ENCODE results near the gene MEGF9. TPM values are rescaled to one million over a fixed set of nuclear protein-coding genes. Genes with fewer than 3 reads are reported as not detected.
"Not testable (repeated sequence)": the region's sequence is repeated elsewhere in the genome, so short reads cannot be mapped to it uniquely, and the experiment has no call there.

Gene MEGF9
- total RNA-seq, 1 donor from 2014 or later, result 17.7 TPM

DNA sequence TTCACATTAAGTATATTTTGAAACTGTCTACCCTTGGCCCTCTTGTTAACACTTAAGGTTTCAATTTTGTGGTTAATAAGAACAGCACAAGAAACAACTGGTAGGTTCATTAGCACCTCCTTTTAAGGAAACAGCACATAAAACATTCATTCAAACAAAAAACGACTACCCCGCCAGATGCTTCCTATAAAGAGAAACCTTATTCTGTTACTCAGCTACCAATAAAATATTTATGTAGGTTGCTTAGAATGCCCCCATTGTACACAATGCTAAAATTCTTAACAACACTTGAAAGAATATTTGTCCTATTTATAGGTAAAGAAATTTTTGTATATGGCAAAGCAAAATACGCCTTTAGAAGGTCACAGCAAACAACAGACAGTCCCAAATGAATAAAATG, 157.5 kb downstream of the MEGF9 start:
- Histone ChIP-seq H3K9me3 (ENCODE audit: insufficient read depth, low read depth, low read length) (no peaks in the 10 kb centered on the region), H4K20me1 (ENCODE audit: insufficient read depth, low read length) (peaks cover 4% of the 10 kb centered on the region), H3K27me3 (ENCODE audit: insufficient read depth, low read length) (no peaks in the 10 kb centered on the region), H3K9ac (ENCODE audit: low read length) (no peak overlapping the region), H2AFZ (ENCODE audit: low read depth, low read length) (no peak overlapping the region), H3K36me3 (ENCODE audit: insufficient read depth, low read length) (peaks cover 6% of the 10 kb centered on the region), H3K27ac (ENCODE audit: low read depth, low read length) (no peak overlapping the region), H3K4me1 (ENCODE audit: insufficient read depth, low read length) (no peaks in the 10 kb centered on the region), H3K4me3 (ENCODE audit: insufficient read depth, low read depth, low read length) (no peak overlapping the region), H3K4me2 (ENCODE audit: low read length) (no peak overlapping the region), H3K79me2 (ENCODE audit: insufficient read depth, low read length) (peaks cover 18% of the 10 kb centered on the region)
- H3K36me3 Mint-ChIP-seq (ENCODE audit: low read depth, unreplicated experiment), result peaks cover 4% of the 10 kb centered on the region
- no peak overlapping the region for H3K4me3 Mint-ChIP-seq (ENCODE audit: unreplicated experiment)
- H3K27me3 Mint-ChIP-seq (ENCODE audit: low read depth, unreplicated experiment), result no peaks in the 10 kb centered on the region
- TF ChIP-seq, protein P1, sequence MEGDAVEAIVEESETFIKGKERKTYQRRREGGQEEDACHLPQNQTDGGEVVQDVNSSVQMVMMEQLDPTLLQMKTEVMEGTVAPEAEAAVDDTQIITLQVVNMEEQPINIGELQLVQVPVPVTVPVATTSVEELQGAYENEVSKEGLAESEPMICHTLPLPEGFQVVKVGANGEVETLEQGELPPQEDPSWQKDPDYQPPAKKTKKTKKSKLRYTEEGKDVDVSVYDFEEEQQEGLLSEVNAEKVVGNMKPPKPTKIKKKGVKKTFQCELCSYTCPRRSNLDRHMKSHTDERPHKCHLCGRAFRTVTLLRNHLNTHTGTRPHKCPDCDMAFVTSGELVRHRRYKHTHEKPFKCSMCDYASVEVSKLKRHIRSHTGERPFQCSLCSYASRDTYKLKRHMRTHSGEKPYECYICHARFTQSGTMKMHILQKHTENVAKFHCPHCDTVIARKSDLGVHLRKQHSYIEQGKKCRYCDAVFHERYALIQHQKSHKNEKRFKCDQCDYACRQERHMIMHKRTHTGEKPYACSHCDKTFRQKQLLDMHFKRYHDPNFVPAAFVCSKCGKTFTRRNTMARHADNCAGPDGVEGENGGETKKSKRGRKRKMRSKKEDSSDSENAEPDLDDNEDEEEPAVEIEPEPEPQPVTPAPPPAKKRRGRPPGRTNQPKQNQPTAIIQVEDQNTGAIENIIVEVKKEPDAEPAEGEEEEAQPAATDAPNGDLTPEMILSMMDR (IDR thresholded peaks at IDR 0.05; ENCODE audit: insufficient read depth, low read depth, low read length), result no peak
- TF ChIP-seq EZH2 (IDR thresholded peaks at IDR 0.05; ENCODE audit: insufficient read depth, low read length), result no peak
- no peaks in the 10 kb centered on the region for H3K9me3 Mint-ChIP-seq (ENCODE audit: unreplicated experiment)
- H3K27ac Mint-ChIP-seq (ENCODE audit: unreplicated experiment), result no peak overlapping the region
- H3K4me1 Mint-ChIP-seq (ENCODE audit: low read depth, unreplicated experiment), result no peaks in the 10 kb centered on the region
- DNase-seq (ENCODE audit: low read depth) (no peak), FAIRE-seq (no peak)

DNA sequence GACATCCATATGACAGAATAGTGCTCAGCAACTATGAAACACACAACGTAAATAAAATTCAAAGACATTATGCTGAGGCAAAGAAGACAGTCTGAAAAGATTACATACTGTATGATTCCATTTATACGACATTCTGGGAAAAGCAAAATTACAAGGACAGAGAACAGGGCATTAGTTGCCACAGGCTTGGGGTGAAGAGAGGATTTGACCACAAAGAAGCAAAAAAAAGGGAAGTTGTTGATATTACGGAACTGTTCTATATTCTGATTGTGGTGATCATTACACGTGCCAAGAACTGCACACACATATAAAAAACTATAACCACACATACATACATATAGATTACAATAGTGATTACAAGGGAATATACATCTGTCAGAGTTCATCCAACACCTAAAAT, 158.4 kb downstream of the MEGF9 start:
- no peak overlapping the region for H3K27ac ChIP-seq (ENCODE audit: low read depth, low read length)
- no peaks in the 10 kb centered on the region for H3K4me1 ChIP-seq (ENCODE audit: insufficient read depth, low read length)
- no peaks in the 10 kb centered on the region for H3K27me3 ChIP-seq (ENCODE audit: insufficient read depth, low read length)
- no peak overlapping the region for H3K4me3 Mint-ChIP-seq (ENCODE audit: unreplicated experiment)
- H3K36me3 Mint-ChIP-seq (ENCODE audit: low read depth, unreplicated experiment), result peaks cover 4% of the 10 kb centered on the region
- DNase-seq (ENCODE audit: low read depth), result no peak
- H3K4me1 Mint-ChIP-seq (ENCODE audit: low read depth, unreplicated experiment), result no peaks in the 10 kb centered on the region
- TF ChIP-seq, protein P1 (IDR thresholded peaks at IDR 0.05; ENCODE audit: insufficient read depth, low read depth, low read length), result no peak
- no peak for TF ChIP-seq EZH2 (IDR thresholded peaks at IDR 0.05; ENCODE audit: insufficient read depth, low read length)
- FAIRE-seq, result no peak
- H2AFZ ChIP-seq (ENCODE audit: low read depth, low read length), result no peak overlapping the region
- H3K9ac ChIP-seq (ENCODE audit: low read length), result no peak overlapping the region
- H3K27me3 Mint-ChIP-seq (ENCODE audit: low read depth, unreplicated experiment), result no peaks in the 10 kb centered on the region
- no peak overlapping the region for H3K27ac Mint-ChIP-seq (ENCODE audit: unreplicated experiment)
- H3K79me2 ChIP-seq (ENCODE audit: insufficient read depth, low read length), result peaks cover 16% of the 10 kb centered on the region
- no peaks in the 10 kb centered on the region for H3K9me3 ChIP-seq (ENCODE audit: insufficient read depth, low read depth, low read length)
- H3K4me2 ChIP-seq (ENCODE audit: low read length), result no peak overlapping the region
- H4K20me1 ChIP-seq (ENCODE audit: insufficient read depth, low read length), result peaks cover 4% of the 10 kb centered on the region
- no peak overlapping the region for H3K4me3 ChIP-seq (ENCODE audit: insufficient read depth, low read depth, low read length)
- H3K36me3 ChIP-seq (ENCODE audit: insufficient read depth, low read length), result peaks cover 4% of the 10 kb centered on the region
- H3K9me3 Mint-ChIP-seq (ENCODE audit: unreplicated experiment), result no peaks in the 10 kb centered on the region

DNA sequence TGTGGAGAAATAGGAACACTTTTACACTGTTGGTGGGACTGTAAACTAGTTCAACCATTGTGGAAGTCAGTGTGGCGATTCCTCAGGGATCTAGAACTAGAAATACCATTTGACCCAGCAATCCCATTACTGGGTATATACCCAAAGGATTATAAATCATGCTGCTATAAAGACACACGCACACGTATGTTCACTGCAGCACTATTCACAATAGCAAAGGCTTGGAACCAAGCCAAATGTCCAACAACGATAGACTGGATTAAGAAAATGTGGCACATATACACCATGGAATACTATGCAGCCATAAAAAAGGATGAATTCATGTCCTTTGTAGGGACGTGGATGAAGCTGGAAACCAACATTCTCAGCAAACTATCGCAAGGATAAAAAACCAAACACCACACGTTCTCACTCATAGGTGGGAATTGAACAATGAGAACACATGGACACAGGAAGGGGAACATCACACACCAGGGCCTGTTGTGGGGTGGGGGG, 162.0 kb downstream of the MEGF9 start:
- not testable (repeated sequence) for H3K4me3 ChIP-seq (ENCODE audit: insufficient read depth, low read depth, low read length); H2AFZ ChIP-seq (ENCODE audit: low read depth, low read length); FAIRE-seq; H3K27me3 Mint-ChIP-seq (ENCODE audit: low read depth, unreplicated experiment); H3K9me3 Mint-ChIP-seq (ENCODE audit: unreplicated experiment); H3K4me3 Mint-ChIP-seq (ENCODE audit: unreplicated experiment); H3K27ac ChIP-seq (ENCODE audit: low read depth, low read length); H3K4me2 ChIP-seq (ENCODE audit: low read length); H4K20me1 ChIP-seq (ENCODE audit: insufficient read depth, low read length); H3K4me1 Mint-ChIP-seq (ENCODE audit: low read depth, unreplicated experiment); H3K9me3 ChIP-seq (ENCODE audit: insufficient read depth, low read depth, low read length); DNase-seq (ENCODE audit: low read depth); H3K36me3 Mint-ChIP-seq (ENCODE audit: low read depth, unreplicated experiment); H3K4me1 ChIP-seq (ENCODE audit: insufficient read depth, low read length); H3K27ac Mint-ChIP-seq (ENCODE audit: unreplicated experiment); H3K9ac ChIP-seq (ENCODE audit: low read length); H3K27me3 ChIP-seq (ENCODE audit: insufficient read depth, low read length)
- H3K79me2 ChIP-seq (ENCODE audit: insufficient read depth, low read length), result peaks cover 12% of the 10 kb centered on the region
- peaks cover 16% of the 10 kb centered on the region for H3K36me3 ChIP-seq (ENCODE audit: insufficient read depth, low read length)

Other genes starting within 250 kb of the MEGF9 start
- 26.6 and 36.3 TPM in 2 replicates for gene CDK5RAP2, start 134.3 kb downstream of the MEGF9 start, total RNA-seq
- 65.0 and 65.7 TPM in 2 replicates for gene FBXW2, start 78.9 kb upstream of the MEGF9 start, total RNA-seq
- gene PSMD5, start 128.5 kb upstream of the MEGF9 start, total RNA-seq, result 66.2 and 78.1 TPM in 2 replicates
- gene PHF19, start 162.7 kb upstream of the MEGF9 start, total RNA-seq, result 18.0 and 19.5 TPM in 2 replicates
- 4.2 and 4.7 TPM in 2 replicates for gene TRAF1, start 212.3 kb upstream of the MEGF9 start, total RNA-seq

Data from astrocyte (in vitro differentiated cells and primary cell).